HG03039 (cell line): ENCODE results near the gene MRPS27.
A peak's percentile ranks its signal among the peaks of the same experiment; 100 is the strongest.
"Not testable (repeated sequence)": the region's sequence is repeated elsewhere in the genome, so short reads cannot be mapped to it uniquely, and the experiment has no call there.

Experiments
- ATAC-seq: cut with Tn5 transposase; IDR thresholded peaks from one replicate; pipeline ENCODE4 v1.9.1; 2021; ENCODE audit warnings: mild to moderate bottlenecking, moderate library complexity; ENCODE audit not compliant: unreplicated experiment

Gene MRPS27

GRCh38 chr5:72326306-72326649, 6.2 kb upstream of the MRPS27 start:
- ATAC-seq, result no peak

GRCh38 chr5:72325566-72326305, 5.7 kb upstream of the MRPS27 start:
- ATAC-seq, result no peak

- ATAC-seq, result no peak
Observed at GRCh38 chr5:72324189-72324825, 4.3 kb upstream of the MRPS27 start.

- not testable (repeated sequence) for ATAC-seq
Observed at GRCh38 chr5:72319435-72319975, 535 bp downstream of the MRPS27 start.

GRCh38 chr5:72314571-72315172, 5.4 kb downstream of the MRPS27 start:
- no peak for ATAC-seq

- no peak for ATAC-seq
Observed at GRCh38 chr5:72313141-72313540, 6.9 kb downstream of the MRPS27 start.

- ATAC-seq, result no peak
Observed at GRCh38 chr5:72308853-72309191, 11.2 kb downstream of the MRPS27 start.

GRCh38 chr5:72307968-72308852, 11.8 kb downstream of the MRPS27 start:
- peak; percentile 89 for ATAC-seq

- ATAC-seq, result no peak
Observed at GRCh38 chr5:72307573-72307967, 12.5 kb downstream of the MRPS27 start.

GRCh38 chr5:72305194-72306142, 14.6 kb downstream of the MRPS27 start:
- ATAC-seq, result no peak

- no peak for ATAC-seq
Observed at GRCh38 chr5:72302171-72302570, 17.9 kb downstream of the MRPS27 start.

GRCh38 chr5:72301557-72301956, 18.5 kb downstream of the MRPS27 start:
- peak; percentile 44 for ATAC-seq

- no peak for ATAC-seq
Observed at GRCh38 chr5:72300590-72301339, 19.3 kb downstream of the MRPS27 start.

GRCh38 chr5:72298711-72299110, 21.3 kb downstream of the MRPS27 start:
- no peak for ATAC-seq

GRCh38 chr5:72298136-72298535, 21.9 kb downstream of the MRPS27 start:
- not testable (repeated sequence) for ATAC-seq

- no peak for ATAC-seq
Observed at GRCh38 chr5:72296256-72296655, 23.8 kb downstream of the MRPS27 start.

- no peak for ATAC-seq
Observed at GRCh38 chr5:72295539-72295938, 24.5 kb downstream of the MRPS27 start.

- no peak for ATAC-seq
Observed at GRCh38 chr5:72294473-72294872, 25.6 kb downstream of the MRPS27 start.

- no peak for ATAC-seq
Observed at GRCh38 chr5:72293495-72294055, 26.5 kb downstream of the MRPS27 start.
